Measurements from ENCODE around the gene JSRP1. TPM values are rescaled to one million over a fixed set of nuclear protein-coding genes. Genes with fewer than 3 reads are reported as not detected.

Gene JSRP1
- total and polyA plus RNA-seq, 10 of the 15 experiments (the other 5 are each of a cell fraction or from before 2014, with no cell fraction given) = 0.41 to 0.91 (median 0.49) TPM; not detected in 7

DNA sequence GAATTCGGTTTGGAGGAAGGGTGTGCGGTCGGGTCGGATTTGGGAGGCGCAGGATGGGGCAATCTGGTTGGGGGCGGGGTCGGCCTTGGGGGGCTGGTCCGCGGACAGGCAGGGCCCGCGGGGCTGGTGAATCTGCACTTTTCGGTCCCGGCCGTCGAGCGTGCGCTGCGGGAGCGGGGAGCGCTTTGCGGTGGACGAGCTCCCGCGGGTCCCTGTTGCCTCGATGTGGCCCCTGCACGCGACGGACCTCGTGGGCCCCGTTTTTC, 13.9 kb upstream of the JSRP1 start:
- peak overlapping the region; percentile 97 for H3K9ac ChIP-seq (ENCODE audit: control insufficient read depth, insufficient read depth, low read length)
- WGBS (ENCODE audit: insufficient coverage, insufficient replicate concordance, low lambda C conversion rate, missing lambda C conversion rate) = 0% methylated on average over 26 of the region's 30 CpGs
- peaks cover 21% of the 10 kb centered on the region for H3K4me1 ChIP-seq (ENCODE audit: control insufficient read depth, insufficient read depth, low read length)
- H3K27me3 ChIP-seq (replicated peaks in 1 of 2; ENCODE audit: control insufficient read depth in 2 of 2, insufficient read depth in 2 of 2, low read length in 1 of 2) = no peaks in the 10 kb centered on the region
- TF ChIP-seq, protein P1, sequence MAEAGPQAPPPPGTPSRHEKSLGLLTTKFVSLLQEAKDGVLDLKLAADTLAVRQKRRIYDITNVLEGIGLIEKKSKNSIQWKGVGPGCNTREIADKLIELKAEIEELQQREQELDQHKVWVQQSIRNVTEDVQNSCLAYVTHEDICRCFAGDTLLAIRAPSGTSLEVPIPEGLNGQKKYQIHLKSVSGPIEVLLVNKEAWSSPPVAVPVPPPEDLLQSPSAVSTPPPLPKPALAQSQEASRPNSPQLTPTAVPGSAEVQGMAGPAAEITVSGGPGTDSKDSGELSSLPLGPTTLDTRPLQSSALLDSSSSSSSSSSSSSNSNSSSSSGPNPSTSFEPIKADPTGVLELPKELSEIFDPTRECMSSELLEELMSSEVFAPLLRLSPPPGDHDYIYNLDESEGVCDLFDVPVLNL (IDR thresholded peaks at IDR 0.05; ENCODE audit: low read depth, low read length) = no peak
- TF ChIP-seq JUNB (IDR thresholded peaks at IDR 0.05) = no peak
- TF ChIP-seq YY1 (IDR thresholded peaks at IDR 0.05; ENCODE audit: low read depth, low read length) = no peak
- TF ChIP-seq POLR2A (IDR thresholded peaks at IDR 0.05; ENCODE audit: low read depth, low read length) = peak; percentile 17; the same call in 1 of the 2 replicates
- 0 out of 2 replicates have a peak, but pooled peaks have one; percentile 6 for TF ChIP-seq NR2F1 (conservative IDR thresholded peaks at IDR 0.05)
- no peak for TF ChIP-seq FOXK2 (IDR thresholded peaks at IDR 0.05)
- DNase-seq (ENCODE audit: low read depth, low spot score) (no peak), ATAC-seq (no peak), FAIRE-seq (no peak)
- POLR2A ChIA-PET = interaction anchor here (0.5 to 3.5 kb wide), 4 partner anchors 8 to 185 kb away, joined by 3 to 36 read pairs (median 11); no protein-coding TSS in a partner anchor
- H3K9me3 ChIP-seq (replicated peaks; ENCODE audit: control insufficient read depth, insufficient read depth, low read length) = no peaks in the 10 kb centered on the region
- peak overlapping the region; percentile 95 for H3K4me3 ChIP-seq
- in situ Hi-C loops (cut with MboI) (loop anchor here (5.0 to 10.0 kb wide), 3 partner anchors 33 to 345 kb away; partner anchors contain the start of genes PLEKHJ1 and SF3A2), intact Hi-C loops (cut with micrococcal nuclease; ENCODE audit: unreplicated experiment) (loop anchor here (5.0 to 10.0 kb wide), 2 partner anchors 352 to 515 kb away; partner anchors contain the start of genes SGTA and THOP1)
- RAD21 ChIA-PET (ENCODE audit: unreplicated experiment) = interaction anchor here (0.9 to 1.7 kb wide), 3 partner anchors 31 to 99 kb away, joined by 3 to 5 read pairs (median 4); no protein-coding TSS in a partner anchor
- peaks cover 13% of the 10 kb centered on the region for H4K20me1 ChIP-seq (ENCODE audit: control insufficient read depth, insufficient read depth)
- peak overlapping the region; percentile 89 for H3K27ac ChIP-seq (ENCODE audit: control insufficient read depth, insufficient read depth)
- peaks cover 4 to 14% of the 10 kb centered on the region in 2 experiments for H3K36me3 ChIP-seq (ENCODE audit: control insufficient read depth in 2 of 2, insufficient read depth in 2 of 2, low read length in 1 of 2)
- CTCF ChIA-PET = interaction anchor here (0.7 to 1.0 kb wide), 2 partner anchors 8 to 32 kb away, joined by 3 to 4 read pairs; no protein-coding TSS in a partner anchor
- BruUV-seq (replicated peaks) = no TSS peak
- SMC1A ChIA-PET (ENCODE audit: uncharacterized antibody, unreplicated experiment) = interaction anchor here (1.0 kb wide), 1 partner anchor 11 kb away, joined by 3 read pairs; no protein-coding TSS in a partner anchor
- peak overlapping the region; percentile 57; the same call in 1 of the 2 replicates for H3K4me2 ChIP-seq (ENCODE audit: control insufficient read depth, insufficient read depth)
- H2AFZ ChIP-seq (ENCODE audit: control insufficient read depth, low read depth, low read length) = no peak overlapping the region
- peaks cover 58% of the 10 kb centered on the region for H3K79me2 ChIP-seq (ENCODE audit: control insufficient read depth, insufficient read depth, low read length)

Measured in GM12878 (cell line).